PC-9 (cell line): Measurements from ENCODE around the gene MGAT3. TPM values are rescaled to one million over a fixed set of nuclear protein-coding genes. Genes with fewer than 3 reads are reported as not detected.

ENCODE experiments used
- BruUV-seq: library from RNA; stranded (reverse); fragments of 400-500 nt; replicated peaks from 2 replicates; lab custom pipeline; 2021; lab: Mats Ljungman, UMichigan
- CTCF ChIA-PET: fragments of 300-600 bp; sonication (Branson Sonifier 250); formaldehyde crosslinking; loops from one replicate; lab custom pipeline; 2022; ENCODE audit warnings: antibody characterized with exemption; lab: Charles Lee
- POLR2A ChIA-PET: fragments of 300-600 bp; sonication (Branson Sonifier 250); formaldehyde crosslinking; loops from one replicate; lab custom pipeline; 2022; ENCODE audit warnings: antibody characterized with exemption; ENCODE audit not compliant: unreplicated experiment; lab: Charles Lee
- DNase-seq, 2 experiments: peaks; one replicate each; pipeline versions ENCODE4 v3.0.0 to v3.0.0-alpha.2; 2015 to 2022; ENCODE audit warnings: mixed read lengths in 1 of 2
- H2AFZ ChIP-seq: fragments of 200-600 bp; sonication (generic); 2 replicates; pipeline ENCODE4 v1.8.1; 2017; ENCODE audit warnings: antibody characterized with exemption
- H3F3A ChIP-seq: fragments of 200-600 bp; sonication (generic); 2 replicates; pipeline ENCODE4 v1.8.1; 2017; ENCODE audit warnings: antibody characterized with exemption, mild to moderate bottlenecking, low read depth; ENCODE audit not compliant: insufficient read depth
- H3K27ac ChIP-seq: fragments of 200-600 bp; sonication (generic); 2 replicates; pipeline ENCODE4 v1.6.1; 2016; ENCODE audit warnings: mixed run types
- H3K27me3 ChIP-seq: fragments of 200-600 bp; sonication (generic); 2 replicates; pipeline ENCODE4 v1.6.1; 2016; ENCODE audit warnings: low read depth, mixed run types; ENCODE audit not compliant: insufficient read depth
- H3K36me3 ChIP-seq: fragments of 200-600 bp; sonication (generic); 2 replicates; pipeline ENCODE4 v1.6.1; 2016; ENCODE audit warnings: low read depth, mixed run types
- H3K4me1 ChIP-seq: fragments of 200-600 bp; sonication (generic); replicated peaks from 2 replicates; pipeline ENCODE4 v1.6.1; 2016; ENCODE audit warnings: mixed run types; ENCODE audit not compliant: insufficient read depth
- H3K4me2 ChIP-seq: fragments of 200-600 bp; sonication (generic); 2 replicates; pipeline ENCODE4 v1.6.1; 2017; ENCODE audit warnings: mixed run types
- H3K4me3 ChIP-seq: fragments of 200-600 bp; sonication (generic); 2 replicates; pipeline ENCODE4 v1.6.1; 2016; ENCODE audit warnings: mixed run types
- H3K79me2 ChIP-seq: fragments of 200-600 bp; sonication (generic); 2 replicates; pipeline ENCODE4 v1.6.1; 2017; ENCODE audit warnings: low read depth, mixed run types
- H3K9me2 ChIP-seq: fragments of 200-600 bp; sonication (generic); 2 replicates; pipeline ENCODE4 v1.8.1; 2017; ENCODE audit warnings: mild to moderate bottlenecking; ENCODE audit not compliant: insufficient read depth
- H3K9me3 ChIP-seq: fragments of 200-600 bp; sonication (generic); 2 replicates; pipeline ENCODE4 v1.8.1; 2016; ENCODE audit warnings: low read depth; ENCODE audit not compliant: insufficient read depth
- H4K20me1 ChIP-seq: fragments of 200-600 bp; sonication (generic); 2 replicates; pipeline ENCODE4 v1.8.1; 2017; ENCODE audit not compliant: insufficient read depth
- EZH2 ChIP-seq: fragments of 200-600 bp; sonication (generic); IDR thresholded peaks from 2 replicates; pipeline ENCODE4 v1.8.0; 2017; ENCODE audit warnings: antibody characterized with exemption, low read depth
- intact Hi-C: fragments of 100-400 bp; cut with micrococcal nuclease; formaldehyde crosslinking; loops from one replicate; pipeline ENCODE4 v1.10.0; 2022; ENCODE audit not compliant: unreplicated experiment
- total RNA-seq: library from RNA; stranded (reverse); gene quantifications from 2 replicates; pipeline ENCODE4 v1.2.3, GENCODE V29; 2021
- TF ChIP-seq, protein P1 (sequence below): fragments of 200-600 bp; sonication (generic); conservative IDR thresholded peaks from 2 replicates; pipeline ENCODE4 v1.6.1; 2017; ENCODE audit warnings: mixed run types, antibody characterized with exemption, mild to moderate bottlenecking, moderate library complexity

The MGAT3 gene
- total RNA-seq, 1 experiment from 2014 or later: not detected

DNA sequence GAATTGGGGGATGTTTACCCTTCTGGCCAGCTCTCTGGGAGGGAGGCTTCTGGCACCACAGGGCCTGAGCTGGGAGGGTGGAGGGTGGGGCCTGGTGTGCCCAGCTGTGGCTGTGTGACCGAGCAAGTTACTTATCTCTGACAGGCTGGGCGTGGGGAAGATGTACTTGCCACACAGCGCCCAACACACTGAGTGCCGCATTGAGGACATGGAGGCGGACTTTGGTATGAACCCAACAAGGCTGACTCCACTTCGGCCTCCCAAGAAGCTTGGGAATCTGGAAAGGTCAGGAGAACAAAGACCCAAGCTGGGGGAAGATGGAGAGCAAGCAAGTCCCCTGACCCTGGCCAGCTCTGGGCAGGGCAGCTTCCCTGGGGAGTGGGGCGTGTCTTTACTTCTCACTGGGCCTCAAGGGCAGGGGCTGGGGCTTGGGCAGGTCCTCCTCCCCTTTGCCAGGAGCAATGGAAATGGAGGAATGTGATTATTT is 2.4 kb upstream of the MGAT3 start:
- Histone ChIP-seq H3K4me2 (peak overlapping the region; percentile 33), H3K27ac (peak overlapping the region; percentile 28), H3F3A (peaks cover 26% of the 10 kb centered on the region), H3K27me3 (peaks cover 6% of the 10 kb centered on the region), H3K4me1 (peaks cover 20% of the 10 kb centered on the region), H3K36me3 (no peaks in the 10 kb centered on the region), H4K20me1 (no peaks in the 10 kb centered on the region), H2AFZ (no peak overlapping the region), H3K4me3 (no peak overlapping the region), H3K9me3 (no peaks in the 10 kb centered on the region), H3K9me2 (no peaks in the 10 kb centered on the region), H3K79me2 (no peaks in the 10 kb centered on the region)
- ChIA-PET CTCF (no interaction called here), POLR2A (no interaction called here)
- no peak for TF ChIP-seq EZH2
- TF ChIP-seq, protein P1, sequence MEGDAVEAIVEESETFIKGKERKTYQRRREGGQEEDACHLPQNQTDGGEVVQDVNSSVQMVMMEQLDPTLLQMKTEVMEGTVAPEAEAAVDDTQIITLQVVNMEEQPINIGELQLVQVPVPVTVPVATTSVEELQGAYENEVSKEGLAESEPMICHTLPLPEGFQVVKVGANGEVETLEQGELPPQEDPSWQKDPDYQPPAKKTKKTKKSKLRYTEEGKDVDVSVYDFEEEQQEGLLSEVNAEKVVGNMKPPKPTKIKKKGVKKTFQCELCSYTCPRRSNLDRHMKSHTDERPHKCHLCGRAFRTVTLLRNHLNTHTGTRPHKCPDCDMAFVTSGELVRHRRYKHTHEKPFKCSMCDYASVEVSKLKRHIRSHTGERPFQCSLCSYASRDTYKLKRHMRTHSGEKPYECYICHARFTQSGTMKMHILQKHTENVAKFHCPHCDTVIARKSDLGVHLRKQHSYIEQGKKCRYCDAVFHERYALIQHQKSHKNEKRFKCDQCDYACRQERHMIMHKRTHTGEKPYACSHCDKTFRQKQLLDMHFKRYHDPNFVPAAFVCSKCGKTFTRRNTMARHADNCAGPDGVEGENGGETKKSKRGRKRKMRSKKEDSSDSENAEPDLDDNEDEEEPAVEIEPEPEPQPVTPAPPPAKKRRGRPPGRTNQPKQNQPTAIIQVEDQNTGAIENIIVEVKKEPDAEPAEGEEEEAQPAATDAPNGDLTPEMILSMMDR: no peak
- BruUV-seq: no TSS peak
- intact Hi-C loops: no loop called here
- DNase-seq: peak; percentile 51 to 63

DNA sequence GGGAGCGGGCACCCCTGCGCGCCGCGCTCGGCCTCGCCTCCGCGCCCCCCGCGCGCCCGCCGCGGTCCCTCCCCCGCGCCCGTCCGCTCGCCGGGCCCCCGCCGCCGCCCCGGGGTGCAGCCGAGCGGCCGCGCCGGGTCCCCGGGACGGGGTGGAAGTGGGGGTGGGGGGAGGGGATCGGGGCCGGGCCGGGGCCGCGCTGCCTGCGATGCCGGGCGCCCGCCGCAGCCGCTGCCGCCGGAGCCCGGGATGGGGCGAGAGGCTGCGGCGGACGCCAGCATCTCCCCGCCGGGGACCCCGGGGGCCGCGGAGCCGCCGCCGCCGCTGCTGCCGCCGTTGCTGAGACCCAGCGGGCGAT is 365 bp downstream of the MGAT3 start:
- no peak for TF ChIP-seq EZH2
- TF ChIP-seq, protein P1: no peak
- Histone ChIP-seq H3K79me2 (no peaks in the 10 kb centered on the region), H3K4me2 (no peak overlapping the region), H3K9me2 (no peaks in the 10 kb centered on the region), H3K4me1 (peaks cover 20% of the 10 kb centered on the region), H2AFZ (no peak overlapping the region), H3F3A (peaks cover 26% of the 10 kb centered on the region), H3K27ac (no peak overlapping the region), H3K9me3 (no peaks in the 10 kb centered on the region), H3K36me3 (no peaks in the 10 kb centered on the region), H4K20me1 (no peaks in the 10 kb centered on the region), H3K27me3 (peaks cover 6% of the 10 kb centered on the region), H3K4me3 (no peak overlapping the region)
- no peak for DNase-seq
- intact Hi-C loops: no loop called here
- BruUV-seq: no TSS peak
- CTCF ChIA-PET: no interaction called here
- POLR2A ChIA-PET: no interaction called here

DNA sequence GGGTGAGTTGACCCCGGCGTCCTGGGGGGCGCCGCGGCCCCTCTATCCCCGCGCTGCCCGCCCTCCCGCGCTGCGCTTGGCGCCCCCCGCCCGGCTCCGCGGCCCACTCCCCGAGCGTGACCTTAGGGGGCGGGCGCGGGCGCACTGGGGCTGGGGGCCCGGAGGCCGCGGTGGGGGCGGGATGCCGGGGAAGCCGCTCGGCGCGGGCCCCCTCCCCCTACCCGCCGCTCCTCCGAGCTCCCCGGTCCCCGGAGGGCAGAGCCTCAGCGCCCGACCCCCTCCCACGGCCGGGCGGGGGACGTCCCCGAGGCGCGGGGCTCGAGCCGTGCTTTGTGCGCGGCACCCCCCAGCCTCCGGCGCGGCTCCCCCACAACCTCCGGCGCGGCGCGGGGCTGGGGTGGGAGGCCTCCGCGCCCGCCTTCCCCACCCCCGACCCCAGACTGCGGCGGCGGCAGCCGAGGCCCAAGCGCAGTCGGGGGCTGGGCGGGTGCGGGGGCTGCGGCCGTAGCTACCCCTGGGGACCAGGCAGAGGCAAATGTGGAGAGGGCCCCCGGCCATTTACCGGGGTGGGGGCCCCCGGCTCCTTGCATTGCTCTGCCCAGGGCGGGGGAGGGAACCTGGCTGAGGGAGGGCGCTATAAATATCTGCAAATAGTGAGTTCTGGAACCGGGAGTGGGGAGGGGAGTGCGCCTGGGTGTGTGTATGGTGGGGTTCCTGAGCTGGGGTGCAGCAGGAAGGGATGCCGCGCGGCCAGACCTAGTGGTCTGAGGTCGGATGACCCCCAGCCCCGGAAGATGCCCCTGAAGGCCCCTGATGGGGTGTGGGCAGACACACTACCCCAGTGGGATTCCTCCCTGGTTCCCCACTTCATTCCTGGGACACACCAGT is 988 bp downstream of the MGAT3 start:
- no peak for DNase-seq
- H3K79me2 ChIP-seq: no peaks in the 10 kb centered on the region
- no peaks in the 10 kb centered on the region for H3K9me2 ChIP-seq
- peaks cover 26% of the 10 kb centered on the region for H3F3A ChIP-seq
- peaks cover 6% of the 10 kb centered on the region for H3K27me3 ChIP-seq
- no peak overlapping the region for H3K4me2 ChIP-seq
- no peaks in the 10 kb centered on the region for H3K9me3 ChIP-seq
- intact Hi-C loops: no loop called here
- no peak for TF ChIP-seq EZH2
- TF ChIP-seq, protein P1: no peak
- H4K20me1 ChIP-seq: no peaks in the 10 kb centered on the region
- H2AFZ ChIP-seq: no peak overlapping the region
- peaks cover 20% of the 10 kb centered on the region for H3K4me1 ChIP-seq
- H3K4me3 ChIP-seq: no peak overlapping the region
- no peak overlapping the region for H3K27ac ChIP-seq
- CTCF ChIA-PET: no interaction called here
- no peaks in the 10 kb centered on the region for H3K36me3 ChIP-seq
- no TSS peak for BruUV-seq
- POLR2A ChIA-PET: no interaction called here
